ENCODE data around the gene AHNAK. TPM values are rescaled to one million over a fixed set of nuclear protein-coding genes. Genes with fewer than 3 reads are reported as not detected.

AHNAK gene
- total RNA-seq, 1 donor from 2014 or later: 14.9 TPM

- H3K36me3 Mint-ChIP-seq: no peaks in the 10 kb centered on the region
- Histone ChIP-seq H3K9ac (no peak overlapping the region), H3K36me3 (no peaks in the 10 kb centered on the region), H3K27me3 (no peaks in the 10 kb centered on the region), H4K20me1 (ENCODE audit: low read depth) (no peaks in the 10 kb centered on the region), H3K4me1 (no peaks in the 10 kb centered on the region), H3K79me2 (ENCODE audit: low read depth) (no peaks in the 10 kb centered on the region), H3K4me2 (no peak overlapping the region), H2AFZ (replicated peaks) (no peak overlapping the region), H3K27ac (no peak overlapping the region), H3K9me3 (ENCODE audit: low read depth) (no peaks in the 10 kb centered on the region), H3F3A (ENCODE audit: low read depth) (no peaks in the 10 kb centered on the region), H3K4me3 (no peak overlapping the region)
- H3K27me3 Mint-ChIP-seq (ENCODE audit: insufficient read depth, low read depth): peaks cover 7% of the 10 kb centered on the region
- no peak overlapping the region for H3K4me3 Mint-ChIP-seq
- TF ChIP-seq EZH2 (IDR thresholded peaks at IDR 0.05): no peak
- TF ChIP-seq, protein P1, sequence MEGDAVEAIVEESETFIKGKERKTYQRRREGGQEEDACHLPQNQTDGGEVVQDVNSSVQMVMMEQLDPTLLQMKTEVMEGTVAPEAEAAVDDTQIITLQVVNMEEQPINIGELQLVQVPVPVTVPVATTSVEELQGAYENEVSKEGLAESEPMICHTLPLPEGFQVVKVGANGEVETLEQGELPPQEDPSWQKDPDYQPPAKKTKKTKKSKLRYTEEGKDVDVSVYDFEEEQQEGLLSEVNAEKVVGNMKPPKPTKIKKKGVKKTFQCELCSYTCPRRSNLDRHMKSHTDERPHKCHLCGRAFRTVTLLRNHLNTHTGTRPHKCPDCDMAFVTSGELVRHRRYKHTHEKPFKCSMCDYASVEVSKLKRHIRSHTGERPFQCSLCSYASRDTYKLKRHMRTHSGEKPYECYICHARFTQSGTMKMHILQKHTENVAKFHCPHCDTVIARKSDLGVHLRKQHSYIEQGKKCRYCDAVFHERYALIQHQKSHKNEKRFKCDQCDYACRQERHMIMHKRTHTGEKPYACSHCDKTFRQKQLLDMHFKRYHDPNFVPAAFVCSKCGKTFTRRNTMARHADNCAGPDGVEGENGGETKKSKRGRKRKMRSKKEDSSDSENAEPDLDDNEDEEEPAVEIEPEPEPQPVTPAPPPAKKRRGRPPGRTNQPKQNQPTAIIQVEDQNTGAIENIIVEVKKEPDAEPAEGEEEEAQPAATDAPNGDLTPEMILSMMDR (IDR thresholded peaks at IDR 0.05): no peak
- TF ChIP-seq EZH2phosphoT487 (IDR thresholded peaks at IDR 0.05): no peak
- peaks cover 11% of the 10 kb centered on the region for H3K4me1 Mint-ChIP-seq
- H3K9me3 Mint-ChIP-seq: no peaks in the 10 kb centered on the region
- DNase-seq (ENCODE audit: low spot score): no peak
- no peak overlapping the region for H3K27ac Mint-ChIP-seq
These were observed 78.0 kb downstream of the AHNAK start for GRCh38 chr11:62468577-62468976.

GRCh38 chr11:62466444-62466843, 80.2 kb downstream of the AHNAK start:
- H3K4me1 Mint-ChIP-seq: peaks cover 3% of the 10 kb centered on the region
- no peak overlapping the region for H3K27ac Mint-ChIP-seq
- Histone ChIP-seq H3K36me3 (no peaks in the 10 kb centered on the region), H3K4me3 (no peak overlapping the region), H3F3A (ENCODE audit: low read depth) (peaks cover 4% of the 10 kb centered on the region), H2AFZ (replicated peaks) (no peak overlapping the region), H3K9me3 (ENCODE audit: low read depth) (no peaks in the 10 kb centered on the region), H3K4me2 (no peak overlapping the region), H3K79me2 (ENCODE audit: low read depth) (no peaks in the 10 kb centered on the region), H4K20me1 (ENCODE audit: low read depth) (no peaks in the 10 kb centered on the region), H3K27me3 (no peaks in the 10 kb centered on the region), H3K4me1 (no peaks in the 10 kb centered on the region), H3K9ac (no peak overlapping the region), H3K27ac (no peak overlapping the region)
- H3K4me3 Mint-ChIP-seq: no peak overlapping the region
- TF ChIP-seq EZH2phosphoT487 (IDR thresholded peaks at IDR 0.05) (no peak), EZH2 (IDR thresholded peaks at IDR 0.05) (no peak)
- TF ChIP-seq, protein P1 (IDR thresholded peaks at IDR 0.05): no peak
- peaks cover 7% of the 10 kb centered on the region for H3K27me3 Mint-ChIP-seq (ENCODE audit: insufficient read depth, low read depth)
- no peaks in the 10 kb centered on the region for H3K36me3 Mint-ChIP-seq
- DNase-seq (ENCODE audit: low spot score): no peak
- H3K9me3 Mint-ChIP-seq: no peaks in the 10 kb centered on the region

GRCh38 chr11:62464655-62465054, 82.0 kb downstream of the AHNAK start:
- TF ChIP-seq, protein P1 (IDR thresholded peaks at IDR 0.05): no peak
- TF ChIP-seq EZH2phosphoT487 (IDR thresholded peaks at IDR 0.05) (no peak), EZH2 (IDR thresholded peaks at IDR 0.05) (no peak)
- H3K9ac ChIP-seq: no peak overlapping the region
- no peaks in the 10 kb centered on the region for H3K4me1 ChIP-seq
- H3K27me3 ChIP-seq: no peaks in the 10 kb centered on the region
- no peaks in the 10 kb centered on the region for H4K20me1 ChIP-seq (ENCODE audit: low read depth)
- H3K79me2 ChIP-seq (ENCODE audit: low read depth): no peaks in the 10 kb centered on the region
- peaks cover 5% of the 10 kb centered on the region for H3K4me1 Mint-ChIP-seq
- peaks cover 4% of the 10 kb centered on the region for H3F3A ChIP-seq (ENCODE audit: low read depth)
- no peak overlapping the region for H2AFZ ChIP-seq (replicated peaks)
- H3K27ac ChIP-seq: no peak overlapping the region
- no peak overlapping the region for H3K4me3 ChIP-seq
- no peak for DNase-seq (ENCODE audit: low spot score)
- no peak overlapping the region for H3K4me2 ChIP-seq
- H3K9me3 Mint-ChIP-seq: no peaks in the 10 kb centered on the region
- no peak overlapping the region for H3K4me3 Mint-ChIP-seq
- H3K27me3 Mint-ChIP-seq (ENCODE audit: insufficient read depth, low read depth): peaks cover 4% of the 10 kb centered on the region
- no peaks in the 10 kb centered on the region for H3K9me3 ChIP-seq (ENCODE audit: low read depth)
- H3K36me3 ChIP-seq: no peaks in the 10 kb centered on the region
- no peaks in the 10 kb centered on the region for H3K36me3 Mint-ChIP-seq
- H3K27ac Mint-ChIP-seq: no peak overlapping the region
